NCI-H460 (cell line): Measurements from ENCODE around the gene AVPR1A. TPM values are rescaled to one million over a fixed set of nuclear protein-coding genes. Genes with fewer than 3 reads are reported as not detected.
"Not testable (repeated sequence)": the region's sequence is repeated elsewhere in the genome, so short reads cannot be mapped to it uniquely, and the experiment has no call there.

Experiments
- DNase-seq: peaks from one replicate; pipeline ENCODE4 v3.0.0-alpha.2; 2016; ENCODE audit warnings: low read depth; ENCODE audit errors: extremely low read depth
- polyA plus RNA-seq: library from polyadenylated mRNA; depleted of rRNA; stranded (reverse); fragments of >200 nt; gene quantifications from 2 replicates; pipeline ENCODE4 v1.2.3, GENCODE V29; 2014; cell fraction: nucleus; rRNA removed
- total RNA-seq: library from RNA; depleted of rRNA; stranded (reverse); fragments of >200 nt; shearing (Covaris generic); gene quantifications from 2 replicates; pipeline ENCODE4 v1.2.3, GENCODE V29; 2014; rRNA removed

AVPR1A gene
- not detected in 2 replicates for total RNA-seq
- not detected in 2 replicates for polyA plus RNA-seq

GRCh38 chr12:63150713-63151622 is at the start of gene AVPR1A:
Gene AVPR1A (minus strand): TSS chr12:63151201. CDS start chr12:63150836, 365 bp downstream.
- DNase-seq: no peak

- DNase-seq: no peak
Measured at GRCh38 chr12:63196168-63196567, 45.2 kb upstream of the AVPR1A start.

GRCh38 chr12:63179224-63179623 is 28.2 kb upstream of the AVPR1A start:
- DNase-seq: no peak

- no peak for DNase-seq
Measured at GRCh38 chr12:63170321-63170720, 19.3 kb upstream of the AVPR1A start.

GRCh38 chr12:63167741-63168140 is 16.7 kb upstream of the AVPR1A start:
- DNase-seq: not testable (repeated sequence)

GRCh38 chr12:63164911-63165310 is 13.9 kb upstream of the AVPR1A start:
- DNase-seq: no peak

GRCh38 chr12:63163541-63163940 is 12.5 kb upstream of the AVPR1A start:
- DNase-seq: no peak

GRCh38 chr12:63155375-63155774 is 4.4 kb upstream of the AVPR1A start:
- no peak for DNase-seq

GRCh38 chr12:63154560-63154959 is 3.6 kb upstream of the AVPR1A start:
- no peak for DNase-seq

- DNase-seq: no peak
Measured at GRCh38 chr12:63152321-63152700, 1.3 kb upstream of the AVPR1A start.

GRCh38 chr12:63151623-63152320 is 771 bp upstream of the AVPR1A start:
- peak; percentile 25 for DNase-seq

- DNase-seq: no peak
Measured at GRCh38 chr12:63149909-63150712, 890 bp downstream of the AVPR1A start.

- DNase-seq: no peak
Measured at GRCh38 chr12:63144556-63144955, 6.4 kb downstream of the AVPR1A start.

- no peak for DNase-seq
Measured at GRCh38 chr12:63138488-63138887, 12.5 kb downstream of the AVPR1A start.

GRCh38 chr12:63133981-63134380 is 17.0 kb downstream of the AVPR1A start:
- no peak for DNase-seq

- no peak for DNase-seq
Measured at GRCh38 chr12:63132201-63132600, 18.8 kb downstream of the AVPR1A start.

- no peak for DNase-seq
Measured at GRCh38 chr12:63129927-63130326, 21.1 kb downstream of the AVPR1A start.

GRCh38 chr12:63124778-63125177 is 26.2 kb downstream of the AVPR1A start:
- DNase-seq: no peak

- DNase-seq: peak; percentile 23
Measured at GRCh38 chr12:63103494-63104131, 47.4 kb downstream of the AVPR1A start.

GRCh38 chr12:63101920-63102319 is 49.1 kb downstream of the AVPR1A start:
- DNase-seq: no peak
